CD4-positive, alpha-beta T cell treated with Interleukin-6 for 4 hours (primary cell): Measurements from ENCODE around the gene LIPJ.

Source experiments
- DNase-seq: peaks from one replicate; pipeline ENCODE4 v3.0.0-alpha.2; 2020; ENCODE audit warnings: mixed read lengths

LIPJ gene

GRCh38 chr10:88608052-88608732 lies 21.6 kb downstream of the LIPJ start:
- no peak for DNase-seq

- DNase-seq = no peak
Observed at GRCh38 chr10:88608780-88609179, 22.2 kb downstream of the LIPJ start.

- no peak for DNase-seq
Observed at GRCh38 chr10:88616250-88616977, 29.9 kb downstream of the LIPJ start.

GRCh38 chr10:88617772-88618300 lies 31.3 kb downstream of the LIPJ start:
- DNase-seq = no peak

- DNase-seq = no peak
Observed at GRCh38 chr10:88618496-88618895, 31.9 kb downstream of the LIPJ start.

GRCh38 chr10:88620441-88620840 lies 33.9 kb downstream of the LIPJ start:
- DNase-seq = no peak

- no peak for DNase-seq
Observed at GRCh38 chr10:88623835-88624234, 37.3 kb downstream of the LIPJ start.

- no peak for DNase-seq
Observed at GRCh38 chr10:88624840-88625239, 38.3 kb downstream of the LIPJ start.

GRCh38 chr10:88640186-88640585 lies 53.6 kb downstream of the LIPJ start:
- no peak for DNase-seq

- DNase-seq = no peak
Observed at GRCh38 chr10:88642209-88642608, 55.6 kb downstream of the LIPJ start.

GRCh38 chr10:88642963-88643362 lies 56.4 kb downstream of the LIPJ start:
- DNase-seq = no peak

- no peak for DNase-seq
Observed at GRCh38 chr10:88647061-88647615, 60.6 kb downstream of the LIPJ start.

- no peak for DNase-seq
Observed at GRCh38 chr10:88651101-88651551, 64.6 kb downstream of the LIPJ start.

GRCh38 chr10:88652616-88653015 lies 66.1 kb downstream of the LIPJ start:
- no peak for DNase-seq
